ENCODE data around the gene ADORA3.

DNA sequence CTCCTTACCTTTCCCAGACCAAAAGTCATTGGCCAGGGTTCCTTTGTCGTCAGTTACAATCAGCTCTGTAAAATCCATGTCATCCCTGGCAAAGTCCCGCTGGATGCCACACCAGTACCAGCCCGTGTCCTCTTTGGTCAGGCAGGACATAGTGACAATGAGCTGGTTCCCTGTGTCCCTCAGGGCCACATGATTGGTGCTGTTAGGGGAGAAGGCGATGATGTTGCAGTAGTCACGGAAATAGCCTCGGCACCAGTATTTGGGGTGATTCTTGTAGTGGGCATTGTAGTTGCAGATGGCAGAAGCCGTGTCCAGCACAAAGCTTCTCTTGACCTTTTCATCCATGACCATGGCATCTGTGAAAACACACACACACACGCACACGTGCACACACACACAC, 14.8 kb downstream of the ADORA3 start:
- TF ChIP-seq, protein P1, sequence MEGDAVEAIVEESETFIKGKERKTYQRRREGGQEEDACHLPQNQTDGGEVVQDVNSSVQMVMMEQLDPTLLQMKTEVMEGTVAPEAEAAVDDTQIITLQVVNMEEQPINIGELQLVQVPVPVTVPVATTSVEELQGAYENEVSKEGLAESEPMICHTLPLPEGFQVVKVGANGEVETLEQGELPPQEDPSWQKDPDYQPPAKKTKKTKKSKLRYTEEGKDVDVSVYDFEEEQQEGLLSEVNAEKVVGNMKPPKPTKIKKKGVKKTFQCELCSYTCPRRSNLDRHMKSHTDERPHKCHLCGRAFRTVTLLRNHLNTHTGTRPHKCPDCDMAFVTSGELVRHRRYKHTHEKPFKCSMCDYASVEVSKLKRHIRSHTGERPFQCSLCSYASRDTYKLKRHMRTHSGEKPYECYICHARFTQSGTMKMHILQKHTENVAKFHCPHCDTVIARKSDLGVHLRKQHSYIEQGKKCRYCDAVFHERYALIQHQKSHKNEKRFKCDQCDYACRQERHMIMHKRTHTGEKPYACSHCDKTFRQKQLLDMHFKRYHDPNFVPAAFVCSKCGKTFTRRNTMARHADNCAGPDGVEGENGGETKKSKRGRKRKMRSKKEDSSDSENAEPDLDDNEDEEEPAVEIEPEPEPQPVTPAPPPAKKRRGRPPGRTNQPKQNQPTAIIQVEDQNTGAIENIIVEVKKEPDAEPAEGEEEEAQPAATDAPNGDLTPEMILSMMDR (IDR thresholded peaks at IDR 0.05; ENCODE audit: low read depth, low read length), result no peak
- no peak for TF ChIP-seq EZH2phosphoT487 (IDR thresholded peaks at IDR 0.05; ENCODE audit: low read depth)

Data from OCI-LY3 (cell line).